ENCODE results near the gene NPIPA5.
"Not testable (repeated sequence)": the region's sequence is repeated elsewhere in the genome, so short reads cannot be mapped to it uniquely, and the experiment has no call there.

The NPIPA5 gene

GRCh38 chr16:15378194-15378593, at the start of gene NPIPA5:
TSS of gene NPIPA5 (minus strand) at chr16:15378294. CDS start at chr16:15378294, 0 bp downstream.
- not testable (repeated sequence) for DNase-seq

- DNase-seq: peak; percentile 49
These were observed 49.6 kb upstream of the NPIPA5 start for GRCh38 chr16:15427648-15428239.

DNA sequence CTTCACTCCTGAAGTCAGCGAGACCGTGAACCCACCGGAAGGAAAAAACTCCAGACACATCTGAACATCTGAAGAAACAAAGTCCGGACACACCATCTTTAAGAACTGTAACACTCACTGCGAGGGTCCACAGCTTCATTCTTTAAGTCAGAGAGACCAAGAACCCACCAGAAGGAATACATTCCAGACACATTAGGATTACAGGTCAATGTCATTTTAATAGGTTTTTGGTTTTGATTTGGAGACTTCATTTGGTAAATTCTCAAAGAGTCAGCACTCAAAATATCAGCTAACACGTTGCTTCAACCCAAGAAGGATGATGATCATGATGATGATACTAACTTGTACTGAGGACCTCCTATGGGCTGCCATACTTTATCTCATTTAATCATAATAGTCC, 48.7 kb upstream of the NPIPA5 start:
- no peak for DNase-seq

- DNase-seq: no peak
These were observed 47.8 kb upstream of the NPIPA5 start for GRCh38 chr16:15425861-15426260.

GRCh38 chr16:15422222-15422621, 44.1 kb upstream of the NPIPA5 start:
- DNase-seq: no peak

DNA sequence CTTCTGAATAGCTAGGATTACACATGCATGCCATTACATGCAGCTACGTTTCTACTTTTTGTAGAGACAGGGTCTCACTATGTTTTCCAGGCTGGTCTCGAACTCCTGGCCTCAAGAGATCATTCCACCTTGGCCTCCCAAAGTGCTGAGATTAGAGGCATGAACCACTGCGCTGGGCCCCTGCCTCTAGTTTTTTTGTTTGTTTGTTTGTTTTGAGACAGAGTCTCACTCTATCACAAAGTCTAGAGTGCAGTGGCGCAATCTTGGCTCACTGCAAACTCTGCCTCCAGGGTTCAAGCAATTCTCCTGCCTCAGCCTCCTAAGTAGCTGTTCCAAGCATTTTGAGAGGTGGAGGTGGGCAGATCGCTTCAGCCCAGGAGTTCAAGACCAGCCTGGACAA, 43.6 kb upstream of the NPIPA5 start:
- not testable (repeated sequence) for DNase-seq

DNA sequence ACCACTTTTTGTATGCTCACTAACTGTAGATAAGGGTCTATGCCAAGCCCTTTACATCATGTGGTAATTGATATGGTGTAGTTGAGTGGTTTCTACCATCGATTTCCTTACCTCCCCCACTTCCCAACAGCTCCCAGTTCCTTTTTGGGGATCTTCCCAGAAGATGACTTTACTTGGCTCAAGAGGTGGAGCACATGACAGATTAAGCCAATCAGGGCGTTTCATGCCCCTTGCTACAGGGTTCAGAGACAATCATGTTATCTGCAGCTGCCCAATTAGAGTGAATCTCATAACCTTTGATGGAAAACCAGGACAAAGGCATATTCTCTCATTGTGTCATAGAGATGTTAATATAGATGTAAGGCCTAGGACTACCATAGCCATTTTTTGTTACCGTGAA, 40.1 kb upstream of the NPIPA5 start:
- DNase-seq: no peak

DNA sequence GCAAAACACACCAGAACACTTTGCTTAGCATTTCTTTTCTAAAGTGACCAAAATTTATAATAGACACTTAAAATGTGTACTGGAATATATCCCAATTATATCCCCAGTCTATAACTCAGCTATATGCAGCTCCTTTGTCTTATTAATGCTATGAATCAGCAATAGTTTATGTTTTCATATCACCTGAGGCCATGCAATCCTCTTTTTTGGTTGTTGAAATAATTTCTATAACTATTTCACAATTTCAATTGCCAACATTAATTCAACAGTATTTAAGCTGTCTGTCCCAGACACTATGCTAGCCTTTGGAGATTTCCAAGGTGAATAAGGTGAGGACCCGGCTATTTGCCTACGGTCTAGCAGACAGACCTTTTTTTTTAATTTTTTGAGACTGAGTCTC, 39.1 kb upstream of the NPIPA5 start:
- DNase-seq: no peak

DNA sequence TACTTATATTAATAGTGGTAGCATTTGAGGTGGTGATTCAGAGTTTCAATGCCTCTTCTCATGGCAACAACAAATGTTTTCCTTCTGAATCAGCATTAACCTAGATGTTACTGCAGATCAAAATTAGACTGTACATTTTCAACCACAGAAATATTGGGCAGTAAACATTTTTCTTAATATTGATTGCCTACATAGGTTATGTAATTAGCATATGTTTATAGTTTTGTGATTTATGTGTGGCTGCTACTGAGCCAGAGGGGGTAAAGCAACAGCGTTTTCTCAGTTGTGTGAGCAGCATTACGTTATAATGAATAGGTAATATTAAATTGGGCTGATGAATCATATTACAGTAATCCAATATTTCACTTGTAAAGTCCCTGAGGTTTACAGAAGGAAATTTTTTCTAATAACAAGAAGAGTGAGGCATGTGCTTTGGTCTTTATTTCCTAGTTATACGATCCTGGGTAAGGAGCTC, 37.5 kb upstream of the NPIPA5 start:
- DNase-seq: no peak

DNA sequence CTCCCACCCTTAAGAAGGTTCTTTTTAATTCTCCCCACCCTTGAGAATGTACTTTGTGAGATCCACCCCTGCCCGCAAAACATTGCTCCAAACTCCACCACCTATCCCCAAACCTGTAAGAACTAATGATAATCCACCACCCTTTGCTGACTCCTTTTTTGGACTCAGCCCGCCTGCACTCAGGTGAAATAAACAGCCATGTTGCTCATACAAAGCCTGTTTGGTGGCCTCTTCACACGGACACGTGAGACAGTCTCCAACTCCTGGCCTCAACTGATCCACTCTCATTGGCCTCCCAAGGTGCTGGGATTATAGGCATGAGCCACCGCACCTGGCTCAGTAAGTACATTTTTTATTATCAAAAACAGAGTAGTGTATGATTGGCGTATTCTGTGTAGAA, 31.4 kb upstream of the NPIPA5 start:
- DNase-seq: not testable (repeated sequence)

GRCh38 chr16:15407756-15408155, 29.7 kb upstream of the NPIPA5 start:
- DNase-seq: not testable (repeated sequence)

DNA sequence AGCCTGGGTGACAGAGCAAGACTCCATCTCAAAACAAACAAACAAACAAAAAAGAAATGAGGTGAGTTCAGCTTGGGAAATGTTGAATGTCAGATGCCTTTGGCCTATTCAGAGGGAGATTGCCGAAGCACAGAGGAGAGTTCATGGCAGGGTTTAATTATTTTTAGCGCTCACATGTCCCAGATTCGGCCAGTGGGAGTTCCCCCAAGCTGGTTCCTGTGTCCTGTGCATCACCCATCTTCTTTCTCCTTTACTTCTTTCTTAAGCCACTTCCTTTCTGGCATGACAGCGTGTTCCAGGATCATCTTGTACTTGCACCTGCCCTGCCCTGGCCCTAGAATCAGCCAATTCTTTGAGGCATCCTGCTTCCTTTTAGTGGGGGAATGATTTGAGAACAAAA, 26.7 kb upstream of the NPIPA5 start:
- DNase-seq: no peak

GRCh38 chr16:15404091-15404490, 26.0 kb upstream of the NPIPA5 start:
- not testable (repeated sequence) for DNase-seq

- DNase-seq: no peak
These were observed 25.4 kb upstream of the NPIPA5 start for GRCh38 chr16:15403392-15403995.

DNA sequence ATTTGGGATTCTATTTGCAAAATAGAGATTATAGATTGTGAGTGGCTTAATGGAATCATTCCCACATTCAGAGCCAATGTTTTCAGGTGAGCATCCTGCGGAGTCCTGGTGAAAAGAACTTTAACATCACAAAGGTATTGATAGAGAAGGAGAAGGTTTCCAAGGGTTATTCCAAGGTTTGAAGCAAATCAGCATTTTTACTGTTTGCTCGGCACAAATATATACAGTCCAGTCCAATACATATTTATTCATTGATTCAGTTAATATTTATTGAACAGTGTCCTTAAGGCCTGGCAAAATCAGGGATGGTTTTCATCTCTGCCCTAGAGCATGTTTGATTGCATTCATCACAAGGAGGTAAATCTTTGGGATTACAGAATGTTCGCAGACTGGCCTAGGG, 23.9 kb upstream of the NPIPA5 start:
- DNase-seq: no peak

DNA sequence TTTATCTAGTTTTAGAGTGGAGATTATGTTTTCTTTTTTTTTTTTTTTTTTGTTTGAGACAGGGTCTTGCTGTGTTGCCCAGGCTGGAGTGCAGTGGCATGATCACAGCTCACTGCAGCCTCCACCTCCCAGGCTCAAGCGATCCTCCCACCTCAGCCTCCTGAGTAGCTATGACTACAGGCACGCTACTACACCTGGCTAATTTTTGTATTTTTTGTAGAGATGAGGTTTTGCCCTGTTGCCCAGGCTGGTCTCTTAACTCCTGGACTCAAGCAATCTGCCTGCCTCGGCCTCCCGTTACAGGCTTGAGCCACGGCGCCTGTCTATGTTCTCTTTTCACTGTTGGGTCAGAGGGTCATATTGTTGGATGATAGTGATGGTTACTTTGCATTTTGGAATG, 22.2 kb upstream of the NPIPA5 start:
- DNase-seq: not testable (repeated sequence)

GRCh38 chr16:15399317-15399716, 21.2 kb upstream of the NPIPA5 start:
- no peak for DNase-seq

DNA sequence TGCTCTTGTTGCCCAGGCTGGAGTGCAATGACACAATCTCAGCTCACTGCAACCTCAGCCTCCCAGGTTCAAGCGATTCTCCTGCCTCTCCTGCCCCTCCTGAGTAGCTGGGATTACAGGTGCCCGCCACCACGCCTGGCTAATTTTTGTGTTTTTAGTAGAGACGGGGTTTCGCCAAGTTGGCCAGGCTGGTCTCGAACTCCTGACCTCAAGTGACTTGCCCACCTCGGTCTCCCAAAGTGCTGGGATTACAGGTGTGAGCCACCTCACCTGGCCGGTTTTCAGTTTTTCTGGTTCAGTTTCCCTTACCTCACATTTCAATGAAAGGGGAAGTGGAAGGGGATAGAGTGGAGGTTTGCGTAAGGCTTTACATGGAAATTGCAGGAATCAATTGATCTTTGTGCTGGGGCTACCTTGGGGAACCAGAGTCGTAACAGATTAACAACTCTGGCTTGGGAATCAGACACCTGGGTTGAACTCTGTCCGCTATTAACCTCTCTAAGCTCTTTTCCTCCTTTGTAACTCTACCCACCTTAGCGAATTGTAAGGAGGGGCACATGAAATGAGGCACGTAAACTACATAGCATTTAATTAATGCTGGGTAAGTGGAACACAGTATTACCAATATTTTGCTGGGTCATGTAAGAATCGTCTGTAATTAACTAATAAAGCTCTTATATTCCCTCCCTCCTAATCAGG, 20.7 kb upstream of the NPIPA5 start:
- DNase-seq: no peak

DNA sequence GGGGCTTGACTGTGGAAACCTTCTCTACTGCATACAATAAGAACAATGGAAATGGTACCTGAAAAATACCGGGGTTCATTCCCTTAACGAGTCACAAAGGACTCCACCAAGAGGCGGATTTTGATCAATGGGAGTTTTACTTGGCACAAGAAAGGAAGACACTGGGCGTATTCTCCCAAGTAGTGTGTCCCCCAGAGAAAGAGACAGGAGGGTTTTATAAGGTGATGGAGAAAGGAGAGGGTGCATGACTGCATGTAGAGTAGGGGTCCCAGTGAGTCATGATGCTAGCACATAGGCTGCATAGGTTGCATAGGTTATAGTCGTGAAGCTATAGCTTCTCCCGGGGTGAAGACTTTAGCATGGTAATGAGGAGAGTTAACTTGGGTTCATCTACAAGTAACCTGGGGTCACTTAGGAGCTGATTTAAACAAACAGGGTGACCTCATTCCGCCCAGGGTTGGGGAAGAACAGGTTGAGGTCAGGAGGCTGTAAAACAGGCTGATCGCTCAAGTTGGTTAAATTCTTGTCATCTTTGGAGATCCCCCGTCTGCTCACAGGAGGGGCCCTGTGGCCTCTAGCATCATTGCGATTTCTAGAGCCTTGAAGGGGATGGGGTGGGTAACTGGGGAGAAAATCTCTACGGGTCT, 19.0 kb upstream of the NPIPA5 start:
- DNase-seq: no peak

DNA sequence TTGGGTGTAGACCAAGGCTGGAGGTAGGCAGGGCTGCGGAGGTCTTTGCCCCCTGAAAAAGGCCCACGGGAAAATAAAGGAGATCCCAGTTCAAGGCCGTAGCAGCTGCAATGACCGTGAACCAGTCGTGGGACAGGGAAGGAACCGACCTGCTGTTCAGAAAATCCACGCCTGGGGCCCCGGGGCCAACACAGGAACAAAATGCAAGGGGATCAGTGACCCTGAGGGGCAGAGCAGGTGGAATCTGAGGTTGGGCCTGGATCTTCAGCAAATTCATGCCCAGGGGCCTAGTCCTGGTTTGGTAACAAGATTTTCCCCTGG, 18.4 kb upstream of the NPIPA5 start:
- not testable (repeated sequence) for DNase-seq

DNA sequence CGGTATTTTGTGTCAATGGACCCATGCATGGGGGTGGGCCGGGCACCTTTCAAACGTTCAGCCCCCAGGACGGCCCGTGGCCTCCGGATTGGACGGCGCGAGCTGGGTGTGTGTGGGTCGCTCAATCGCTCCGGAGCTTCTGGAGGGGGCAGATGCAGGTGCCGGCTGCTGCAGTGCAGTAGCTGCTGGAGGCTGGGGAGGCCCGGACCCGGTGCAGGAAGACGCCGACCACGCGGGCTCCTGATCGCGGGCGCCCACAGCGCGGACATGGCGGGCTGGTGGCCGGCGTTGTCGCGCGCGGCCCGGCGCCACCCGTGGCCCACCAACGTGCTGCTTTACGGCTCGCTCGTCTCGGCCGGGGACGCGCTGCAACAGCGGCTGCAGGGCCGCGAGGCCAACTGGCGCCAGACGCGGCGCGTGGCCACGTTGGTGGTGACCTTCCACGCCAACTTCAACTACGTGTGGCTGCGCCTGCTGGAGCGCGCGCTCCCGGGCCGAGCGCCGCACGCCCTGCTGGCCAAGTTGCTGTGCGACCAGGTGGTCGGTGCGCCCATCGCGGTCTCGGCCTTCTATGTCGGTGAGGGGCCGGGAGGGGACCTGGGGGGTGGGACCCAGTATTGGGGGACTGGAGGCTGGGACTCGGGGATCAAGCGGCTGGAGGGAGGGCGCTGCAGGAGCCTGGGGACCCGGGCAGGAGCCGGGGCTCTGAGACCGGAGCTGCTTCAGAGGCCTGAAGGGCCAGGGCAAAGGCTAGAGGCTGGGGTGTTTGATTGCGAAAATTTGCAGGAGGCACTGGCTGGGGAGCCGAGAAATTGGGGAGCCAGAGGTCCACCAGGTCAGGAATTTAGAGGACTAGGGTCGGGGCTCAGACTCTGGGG, 17.8 kb upstream of the NPIPA5 start, which contains the start of gene MPV17L:
Gene MPV17L, plus strand, starts transcription at position 124 of the 878 bp plus-strand sequence. Its CDS starts 144 bp downstream, at position 268.
- DNase-seq: peak; percentile 2

GRCh38 chr16:15393025-15393424, 14.9 kb upstream of the NPIPA5 start:
- not testable (repeated sequence) for DNase-seq

DNA sequence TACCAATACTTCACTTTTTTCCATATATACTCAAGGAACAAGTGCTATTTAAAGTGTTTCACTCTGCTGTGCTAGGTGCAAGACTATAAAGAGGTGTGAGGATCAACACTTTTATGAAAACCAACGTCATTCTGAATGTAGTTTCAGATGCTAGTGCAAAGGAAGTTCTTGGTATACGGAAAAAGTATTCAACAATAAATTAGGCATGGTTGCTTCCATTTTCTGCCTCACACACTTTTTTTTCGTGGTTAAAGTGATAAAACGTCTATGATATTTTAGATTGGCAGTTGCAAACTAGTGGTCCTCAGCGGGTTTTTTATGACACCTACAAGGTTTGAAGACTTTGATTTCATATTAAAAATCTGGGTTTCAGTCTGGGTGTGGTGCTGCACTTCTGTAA, 11.8 kb upstream of the NPIPA5 start:
- not testable (repeated sequence) for DNase-seq
